PC-9 (cell line): ENCODE data around the gene SPCS3.

Experiments used
- CTCF ChIP-seq: fragments of 200-600 bp; sonication (generic); conservative IDR thresholded peaks from 2 replicates; pipeline ENCODE4 v1.6.1; 2017; ENCODE audit warnings: mixed run types, antibody characterized with exemption, mild to moderate bottlenecking, moderate library complexity
- EZH2 ChIP-seq: fragments of 200-600 bp; sonication (generic); IDR thresholded peaks from 2 replicates; pipeline ENCODE4 v1.8.0; 2017; ENCODE audit warnings: antibody characterized with exemption, low read depth

GRCh38 chr4:176303938-176304337 is 15.8 kb upstream of the SPCS3 start:
- TF ChIP-seq CTCF: no peak
- TF ChIP-seq EZH2: no peak
